GM12878 (cell line): ENCODE results near the gene PPP3CA. TPM values are rescaled to one million over a fixed set of nuclear protein-coding genes. Genes with fewer than 3 reads are reported as not detected.

ENCODE experiments used
- ATAC-seq: fragments of 200-7000 bp; cut with Tn5 transposase; 3 replicates; pipeline ENCODE4 v1.9.1; 2020; ENCODE audit warnings: mild to moderate bottlenecking, moderate library complexity
- BruUV-seq: library from RNA; stranded (reverse); fragments of 400-500 nt; replicated peaks from 2 replicates; lab custom pipeline; 2021; lab: Mats Ljungman, UMichigan
- CTCF ChIA-PET: fragments of 300-600 bp; sonication (Branson Sonifier 250); formaldehyde crosslinking; extraction: SDS; loops from one replicate; lab custom pipeline; 2021; ENCODE audit warnings: inconsistent platforms; lab: Yijun Ruan, JAX
- POLR2A ChIA-PET: fragments of 350-600 bp; formaldehyde crosslinking; extraction: SDS; loops from one replicate; lab custom pipeline; 2021; ENCODE audit warnings: inconsistent platforms; lab: Charles Lee
- RAD21 ChIA-PET: fragments of 300-600 bp; sonication (Branson Sonifier 250); formaldehyde crosslinking; loops from one replicate; lab custom pipeline; 2023; ENCODE audit warnings: antibody characterized with exemption; ENCODE audit not compliant: unreplicated experiment; lab: Charles Lee
- SMC1A ChIA-PET: fragments of 300-600 bp; sonication (Branson Sonifier 250); formaldehyde crosslinking; loops from one replicate; lab custom pipeline; 2023; ENCODE audit not compliant: unreplicated experiment, uncharacterized antibody; lab: Charles Lee
- DNase-seq: peaks from one replicate; pipeline ENCODE4 v3.0.0-alpha.2; 2011; ENCODE audit warnings: low read depth, low spot score
- FAIRE-seq: peaks from 3 replicates; lab custom pipeline; 2011; peaks lifted over from hg19 to GRCh38; lab: Jason Lieb, UNC
- H2AFZ ChIP-seq: 2 replicates; pipeline ENCODE4 v1.6.0; 2011; ENCODE audit warnings: low read depth, low read length, control low read depth; ENCODE audit not compliant: control insufficient read depth
- H3K27ac ChIP-seq: 2 replicates; pipeline ENCODE4 v1.5.1; 2011; ENCODE audit warnings: control low read depth; ENCODE audit not compliant: control insufficient read depth, insufficient read depth
- H3K27me3 ChIP-seq, 2 experiments: replicated peaks in 1 of 2; 2 replicates each; pipeline versions ENCODE4 v1.6.0 to v1.6.1; 2011; ENCODE audit warnings: low read length in 1 of 2; ENCODE audit not compliant: control insufficient read depth in 2 of 2, insufficient read depth in 2 of 2
- H3K36me3 ChIP-seq, 2 experiments: 2 replicates each; pipeline ENCODE4 v1.5.1; 2011; ENCODE audit warnings: low read length in 1 of 2; ENCODE audit not compliant: control insufficient read depth in 2 of 2, insufficient read depth in 2 of 2
- H3K4me1 ChIP-seq: 2 replicates; pipeline ENCODE4 v1.6.1; 2011; ENCODE audit warnings: mild to moderate bottlenecking, low read length, moderate library complexity, mixed read lengths; ENCODE audit not compliant: control insufficient read depth, insufficient read depth
- H3K4me2 ChIP-seq: 2 replicates; pipeline ENCODE4 v1.6.0; 2011; ENCODE audit warnings: control low read depth; ENCODE audit not compliant: control insufficient read depth, insufficient read depth
- H3K4me3 ChIP-seq: fragments of 200-600 bp; sonication (generic); 2 replicates; pipeline ENCODE4 v1.5.1; 2016
- H3K79me2 ChIP-seq: 2 replicates; pipeline ENCODE4 v1.6.0; 2011; ENCODE audit warnings: low read length; ENCODE audit not compliant: control insufficient read depth, insufficient read depth
- H3K9ac ChIP-seq: 2 replicates; pipeline ENCODE4 v1.8.0; 2011; ENCODE audit warnings: low read length, control low read depth, mixed read lengths; ENCODE audit not compliant: control insufficient read depth, insufficient read depth
- H3K9me3 ChIP-seq: replicated peaks from 3 replicates; pipeline ENCODE4 v1.5.1; 2011; ENCODE audit warnings: mild to moderate bottlenecking, low read length; ENCODE audit not compliant: control insufficient read depth, insufficient read depth
- H4K20me1 ChIP-seq: 2 replicates; pipeline ENCODE4 v1.6.0; 2011; ENCODE audit not compliant: control insufficient read depth, insufficient read depth
- CHD4 ChIP-seq: fragments of 200-600 bp; sonication (generic); IDR thresholded peaks from 2 replicates; pipeline ENCODE4 v1.6.1; 2016; ENCODE audit warnings: mild to moderate bottlenecking
- HCFC1 ChIP-seq: fragments of 150-350 bp; IDR thresholded peaks from 2 replicates; pipeline ENCODE4 v1.6.1; 2014; ENCODE audit warnings: low read length
- KAT2A ChIP-seq: conservative IDR thresholded peaks from 2 replicates; pipeline ENCODE4 v1.6.1; 2011; ENCODE audit warnings: low read depth, low read length; ENCODE audit not compliant: control insufficient read depth
- KDM1A ChIP-seq: fragments of 200-600 bp; sonication (generic); IDR thresholded peaks from 2 replicates; pipeline ENCODE4 v1.6.1; 2016; ENCODE audit warnings: borderline replicate concordance
- MEF2A ChIP-seq: IDR thresholded peaks from 2 replicates; pipeline ENCODE4 v1.6.1; 2011; ENCODE audit warnings: low read depth, mild to moderate bottlenecking, low read length, moderate library complexity; ENCODE audit not compliant: insufficient read depth
- RBBP5 ChIP-seq: fragments of 200-600 bp; sonication (generic); conservative IDR thresholded peaks from 2 replicates; pipeline ENCODE4 v1.6.1; 2016
- RCOR1 ChIP-seq: conservative IDR thresholded peaks from 2 replicates; pipeline ENCODE4 v1.6.1; 2012; ENCODE audit warnings: low read depth, low read length, improper control_type of control experiment
- RELA ChIP-seq: fragments of 450-650 bp; IDR thresholded peaks from 2 replicates; pipeline ENCODE4 v1.8.0; 2014; ENCODE audit warnings: borderline replicate concordance; ENCODE audit not compliant: partially characterized antibody
- SPI1 ChIP-seq: IDR thresholded peaks from 2 replicates; pipeline ENCODE4 v1.6.1; 2011; ENCODE audit warnings: low read depth, mild to moderate bottlenecking, low read length, moderate library complexity, borderline replicate concordance; ENCODE audit not compliant: insufficient read depth
- SUZ12 ChIP-seq: fragments of 200-600 bp; sonication (generic); IDR thresholded peaks from one replicate; pipeline ENCODE4 v1.6.1; 2018; ENCODE audit warnings: antibody characterized with exemption, mild to moderate bottlenecking; ENCODE audit not compliant: unreplicated experiment
- ZNF384 ChIP-seq: IDR thresholded peaks from 2 replicates; pipeline ENCODE4 v1.6.1; 2012; ENCODE audit warnings: low read depth, mild to moderate bottlenecking, low read length, improper control_type of control experiment, borderline replicate concordance
- WGBS: methylation state at CpG from one replicate; pipeline ENCODE4 v1.1.6; 2016; ENCODE audit warnings: low lambda C conversion rate; ENCODE audit not compliant: insufficient replicate concordance, insufficient coverage; ENCODE audit errors: missing lambda C conversion rate; 5-methylcytosine and 5-hydroxymethylcytosine counted together
- in situ Hi-C: fragments of 300-500 bp; cut with MboI; formaldehyde crosslinking; loops from 9 replicates; pipeline ENCODE4 v1.14.3; 2018; ENCODE audit warnings: mixed read lengths
- intact Hi-C: fragments of 100-400 bp; cut with micrococcal nuclease; formaldehyde crosslinking; loops from one replicate; pipeline ENCODE4 v1.14.2; 2022; ENCODE audit not compliant: unreplicated experiment
- polyA plus RNA-seq, 11 experiments: library from polyadenylated mRNA; depleted of rRNA in 4 of 11; unstranded in 6 of 11; stranded (reverse) in 5 of 11; fragments of >200 nt; fragmentation: Nextera tagmentation in 4 of 11; fragmentation: Illumina TruSeq in 1 of 11; extraction: Ambion mirVana in 4 of 11; extraction: Trizol in 1 of 11; gene quantifications; 1 replicate in 1 of 11; 2 replicates in 10 of 11; pipeline versions ENCODE4 v1.2.1 to v1.2.3, GENCODE V29; 2011 to 2016; ENCODE audit warnings: inconsistent platforms in 2 of 11, missing spikeins in 2 of 11, low read depth in 1 of 11
- total RNA-seq, 4 experiments: library from RNA; depleted of rRNA in 3 of 4; stranded (reverse); fragments of >200 nt in 3 of 4; fragmentation: Illumina TruSeq in 1 of 4; extraction: Trizol in 1 of 4; gene quantifications; 2 replicates each; pipeline versions ENCODE4 v1.2.1 to v1.2.3, GENCODE V29; 2013 to 2021

Gene PPP3CA
- total and polyA plus RNA-seq, 10 of the 15 experiments (the other 5 are each of a cell fraction or from before 2014, with no cell fraction given) = 0.33 to 9.0 (median 1.0) TPM

- H3K36me3 ChIP-seq = no peaks in the 10 kb centered on the region
- in situ Hi-C loops = no loop called here
- FAIRE-seq (no peak), ATAC-seq (no peak)
- 71% methylated on average over 1 of the region's 1 CpG for WGBS
- no peak overlapping the region for H3K9ac ChIP-seq
- intact Hi-C loops = no loop called here
- no peak overlapping the region for H3K4me2 ChIP-seq
- no peaks in the 10 kb centered on the region for H3K4me1 ChIP-seq
- no peaks in the 10 kb centered on the region for H3K9me3 ChIP-seq
- H4K20me1 ChIP-seq = no peaks in the 10 kb centered on the region
- no TSS peak for BruUV-seq
- CTCF ChIA-PET = interaction anchor here (0.6 to 1.0 kb wide), 2 partner anchors 20 to 180 kb away, joined by 3 read pairs; no protein-coding TSS in a partner anchor
- no peak overlapping the region for H3K27ac ChIP-seq
- no peak overlapping the region for H3K4me3 ChIP-seq
- RAD21 ChIA-PET = no interaction called here
- SMC1A ChIA-PET = no interaction called here
- H2AFZ ChIP-seq = no peak overlapping the region
- H3K79me2 ChIP-seq = no peaks in the 10 kb centered on the region
- no peaks in the 10 kb centered on the region for H3K27me3 ChIP-seq
- TF ChIP-seq RBBP5 (no peak), RCOR1 (no peak), HCFC1 (no peak), ZNF384 (no peak), KDM1A (no peak), RELA (no peak), CHD4 (no peak), SUZ12 (no peak), MEF2A (no peak), SPI1 (no peak), KAT2A (no peak)
- TF ChIP-seq, all 136 proteins: peak for 0
- POLR2A ChIA-PET = no interaction called here
- no peak for DNase-seq
Measured at GRCh38 chr4:101076032-101076431, 271.3 kb downstream of the PPP3CA start.
